ENCODE measurements around the gene TEAD3.

TEAD3 gene

GRCh38 chr6:35503534-35503933, 6.7 kb upstream of the TEAD3 start:
- Histone ChIP-seq H3K27ac (ENCODE audit: low read length) (no peak overlapping the region), H3K4me1 (ENCODE audit: low read length) (no peaks in the 10 kb centered on the region), H4K20me1 (ENCODE audit: insufficient read depth, low read length) (no peaks in the 10 kb centered on the region), H3K9me3 (replicated peaks; ENCODE audit: insufficient read depth, low read length) (no peaks in the 10 kb centered on the region), H3K4me3 (ENCODE audit: low read length) (no peak overlapping the region), H3K79me2 (ENCODE audit: low read length) (no peaks in the 10 kb centered on the region), H3K36me3 (replicated peaks; ENCODE audit: insufficient read depth, low read length) (no peaks in the 10 kb centered on the region), H2AFZ (ENCODE audit: low read length) (no peak overlapping the region), H3K27me3 (replicated peaks; ENCODE audit: insufficient read depth, low read length) (0 out of 2 replicates have a peak, but pooled peaks cover 7% of the 10 kb centered on the region), H3K9ac (ENCODE audit: low read length) (no peak overlapping the region), H3F3A (ENCODE audit: insufficient read depth, low read length) (no peaks in the 10 kb centered on the region), H3K9me2 (replicated peaks; ENCODE audit: insufficient read depth, low read length) (no peaks in the 10 kb centered on the region), H3K4me2 (ENCODE audit: low read depth, low read length) (no peak overlapping the region)
- DNase-seq = no peak
- TF ChIP-seq EZH2phosphoT487 (IDR thresholded peaks at IDR 0.05; ENCODE audit: low read length) (no peak), CTCF (IDR thresholded peaks at IDR 0.05; ENCODE audit: low read length) (no peak), EZH2 (optimal IDR thresholded peaks at IDR 0.05; ENCODE audit: low read depth, low read length) (no peak)

- Histone ChIP-seq H3K9me3 (replicated peaks; ENCODE audit: insufficient read depth, low read length) (no peaks in the 10 kb centered on the region), H3K4me3 (ENCODE audit: low read length) (no peak overlapping the region), H2AFZ (ENCODE audit: low read length) (no peak overlapping the region), H3K27ac (ENCODE audit: low read length) (no peak overlapping the region), H3K9ac (ENCODE audit: low read length) (no peak overlapping the region), H3K79me2 (ENCODE audit: low read length) (no peaks in the 10 kb centered on the region), H3K4me1 (ENCODE audit: low read length) (no peaks in the 10 kb centered on the region), H3K36me3 (replicated peaks; ENCODE audit: insufficient read depth, low read length) (no peaks in the 10 kb centered on the region), H3K9me2 (replicated peaks; ENCODE audit: insufficient read depth, low read length) (no peaks in the 10 kb centered on the region), H3F3A (ENCODE audit: insufficient read depth, low read length) (no peaks in the 10 kb centered on the region), H3K4me2 (ENCODE audit: low read depth, low read length) (no peak overlapping the region), H3K27me3 (replicated peaks; ENCODE audit: insufficient read depth, low read length) (peaks cover 17% of the 10 kb centered on the region; the same call in 1 of the 2 replicates), H4K20me1 (ENCODE audit: insufficient read depth, low read length) (no peaks in the 10 kb centered on the region)
- DNase-seq = no peak
- TF ChIP-seq CTCF (IDR thresholded peaks at IDR 0.05; ENCODE audit: low read length) (no peak), EZH2phosphoT487 (IDR thresholded peaks at IDR 0.05; ENCODE audit: low read length) (no peak), EZH2 (optimal IDR thresholded peaks at IDR 0.05; ENCODE audit: low read depth, low read length) (no peak)
These were observed 4.9 kb upstream of the TEAD3 start for GRCh38 chr6:35501784-35502183.

GRCh38 chr6:35500782-35501181, 3.9 kb upstream of the TEAD3 start:
- no peak for DNase-seq
- TF ChIP-seq EZH2 (optimal IDR thresholded peaks at IDR 0.05; ENCODE audit: low read depth, low read length) (no peak), CTCF (IDR thresholded peaks at IDR 0.05; ENCODE audit: low read length) (no peak), EZH2phosphoT487 (IDR thresholded peaks at IDR 0.05; ENCODE audit: low read length) (no peak)
- H3K9me3 ChIP-seq (replicated peaks; ENCODE audit: insufficient read depth, low read length) = no peaks in the 10 kb centered on the region
- H3K9me2 ChIP-seq (replicated peaks; ENCODE audit: insufficient read depth, low read length) = no peaks in the 10 kb centered on the region
- H3K79me2 ChIP-seq (ENCODE audit: low read length) = no peaks in the 10 kb centered on the region
- H3K4me2 ChIP-seq (ENCODE audit: low read depth, low read length) = no peak overlapping the region
- H3K27ac ChIP-seq (ENCODE audit: low read length) = no peak overlapping the region
- no peaks in the 10 kb centered on the region for H4K20me1 ChIP-seq (ENCODE audit: insufficient read depth, low read length)
- no peak overlapping the region for H3K4me3 ChIP-seq (ENCODE audit: low read length)
- no peak overlapping the region for H2AFZ ChIP-seq (ENCODE audit: low read length)
- H3K9ac ChIP-seq (ENCODE audit: low read length) = no peak overlapping the region
- H3K36me3 ChIP-seq (replicated peaks; ENCODE audit: insufficient read depth, low read length) = no peaks in the 10 kb centered on the region
- H3K27me3 ChIP-seq (replicated peaks; ENCODE audit: insufficient read depth, low read length) = peaks cover 17% of the 10 kb centered on the region; the same call in 1 of the 2 replicates
- H3F3A ChIP-seq (ENCODE audit: insufficient read depth, low read length) = no peaks in the 10 kb centered on the region
- H3K4me1 ChIP-seq (ENCODE audit: low read length) = no peaks in the 10 kb centered on the region

All from MM.1S (cell line).